LHCN-M2 (cell line): ENCODE measurements around the gene SHCBP1L. TPM values are rescaled to one million over a fixed set of nuclear protein-coding genes. Genes with fewer than 3 reads are reported as not detected.
"Not testable (repeated sequence)": the region's sequence is repeated elsewhere in the genome, so short reads cannot be mapped to it uniquely, and the experiment has no call there.

Experiments used
- DNase-seq: peaks from one replicate; pipeline ENCODE4 v3.0.0-alpha.2; 2012; ENCODE audit warnings: low read depth
- total RNA-seq: library from RNA; depleted of rRNA; stranded (reverse); fragments of >200 nt; gene quantifications from 2 replicates; pipeline ENCODE4 v1.2.3, GENCODE V29; 2014

Gene SHCBP1L
- total RNA-seq, 1 experiment from 2014 or later: not detected

- DNase-seq: no peak
Observed at GRCh38 chr1:182965096-182965495, 12.1 kb upstream of the SHCBP1L start.

DNA sequence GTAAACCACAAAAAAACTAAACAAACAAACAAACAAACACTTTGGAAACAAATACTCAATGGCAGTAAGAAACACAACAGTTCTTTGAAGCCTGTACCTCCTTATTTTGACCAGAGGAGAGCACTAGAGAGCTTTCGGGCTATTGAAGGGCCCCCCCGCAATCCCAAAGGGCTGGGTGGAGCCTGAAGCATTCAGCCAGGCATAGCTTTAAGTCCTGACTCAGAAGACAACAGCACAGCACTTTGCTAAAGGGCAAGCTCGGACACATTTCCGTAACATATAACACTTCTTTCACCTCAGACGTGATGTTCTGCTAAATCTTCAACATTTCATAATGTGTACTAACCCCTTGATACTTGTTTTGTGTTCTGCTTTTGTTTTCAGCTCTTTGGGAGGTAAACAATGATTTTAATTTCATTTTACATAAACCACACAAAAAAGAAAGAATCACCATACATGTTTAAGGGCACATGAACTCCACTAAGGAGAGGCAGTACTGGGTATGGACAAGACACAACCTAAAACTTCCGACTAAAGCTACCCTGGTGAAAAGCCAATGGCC lies 9.7 kb upstream of the SHCBP1L start:
- peak; percentile 90 for DNase-seq

DNA sequence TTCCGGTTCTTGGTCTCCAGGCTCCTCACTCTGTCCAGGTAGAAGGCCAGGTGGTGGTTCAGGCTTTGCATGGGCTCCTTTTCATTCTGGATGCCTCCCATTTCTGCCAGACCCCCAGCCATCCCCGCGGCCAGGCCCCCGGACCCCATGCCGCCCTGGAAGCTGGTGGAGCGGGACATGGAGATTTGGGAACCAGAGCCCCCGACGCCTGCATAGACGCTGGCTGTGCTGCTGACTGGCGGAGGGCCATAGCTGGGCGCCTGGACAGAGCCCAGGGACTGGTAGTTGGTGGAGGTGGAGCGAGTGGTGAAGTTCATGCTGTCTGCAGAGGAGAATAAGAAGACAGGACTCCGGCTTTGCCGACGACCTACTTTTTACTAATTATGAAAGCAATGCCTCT lies 7.1 kb upstream of the SHCBP1L start:
- DNase-seq: no peak

DNA sequence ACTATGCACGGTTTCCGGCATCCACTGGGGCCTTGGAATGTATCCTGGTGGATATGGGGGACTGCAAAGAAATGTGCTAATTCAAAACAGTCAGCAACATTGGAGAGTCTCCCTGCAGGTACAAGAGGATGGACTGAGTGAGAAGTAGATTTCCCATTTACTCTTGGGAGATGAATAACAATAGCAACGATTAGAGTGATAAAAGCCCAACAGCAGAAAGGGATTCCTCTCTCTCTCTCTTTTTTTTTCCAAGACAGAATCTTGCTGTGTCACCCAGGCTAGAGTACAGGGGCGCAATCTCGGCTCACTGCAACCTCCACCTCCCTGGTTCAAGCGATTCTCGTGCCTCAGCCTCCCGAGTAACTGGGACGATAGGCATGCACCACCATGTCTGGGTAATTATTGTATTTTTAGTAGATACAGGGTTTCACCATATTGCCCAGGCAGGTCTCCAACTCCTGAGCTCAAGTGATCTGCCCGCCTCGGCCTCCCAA lies 5.0 kb upstream of the SHCBP1L start:
- DNase-seq: no peak

- no peak for DNase-seq
Observed at GRCh38 chr1:182956708-182957365, 3.9 kb upstream of the SHCBP1L start.

DNA sequence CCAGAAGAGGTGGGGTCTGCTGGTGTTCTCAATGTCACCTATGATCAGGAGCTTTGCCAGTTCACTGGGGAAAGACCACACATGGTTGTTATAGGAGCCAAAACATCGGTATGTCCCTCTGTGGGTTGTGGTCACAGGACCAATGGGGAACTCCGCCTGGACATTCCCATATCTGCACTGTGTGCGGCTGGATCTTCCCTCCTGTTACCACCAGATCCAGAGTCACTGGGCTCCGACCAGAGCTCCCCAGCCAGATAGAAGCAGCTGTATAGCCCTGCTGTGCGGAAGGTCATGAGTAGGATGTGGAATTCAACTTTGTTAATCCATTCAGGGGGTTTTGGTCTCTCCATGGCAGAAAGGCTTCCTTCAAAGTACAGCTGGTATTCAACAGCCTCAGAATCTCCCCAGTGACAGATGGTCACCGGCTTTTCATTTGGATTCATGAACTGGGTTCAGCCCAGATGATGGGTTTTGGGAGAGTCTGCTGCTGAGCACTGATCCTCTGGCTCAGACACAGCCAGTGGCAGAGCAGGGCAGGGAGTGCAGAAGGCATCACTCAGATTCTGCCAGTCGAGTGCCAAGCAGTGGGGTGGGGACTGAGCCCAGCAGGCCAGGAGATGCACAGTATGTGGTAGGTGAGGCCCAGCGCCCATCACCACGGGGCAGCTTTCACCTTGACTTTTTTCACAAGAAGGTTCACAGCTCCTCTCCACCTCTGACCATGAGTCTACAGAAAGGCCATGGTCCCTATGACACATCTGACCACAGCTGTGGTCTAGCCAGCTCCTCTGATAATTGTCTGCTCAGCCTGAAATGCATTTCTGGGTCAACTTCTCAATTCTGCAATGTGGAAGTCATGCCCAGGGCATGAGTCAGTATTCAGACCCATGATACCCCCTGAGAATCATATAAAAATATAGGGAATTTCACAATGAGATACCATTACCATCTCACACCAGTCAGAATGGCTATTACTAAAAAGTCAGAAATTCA lies 2.9 kb upstream of the SHCBP1L start:
- DNase-seq: peak; percentile 99

- DNase-seq: no peak
Observed at GRCh38 chr1:182953826-182954225, 860 bp upstream of the SHCBP1L start.

DNA sequence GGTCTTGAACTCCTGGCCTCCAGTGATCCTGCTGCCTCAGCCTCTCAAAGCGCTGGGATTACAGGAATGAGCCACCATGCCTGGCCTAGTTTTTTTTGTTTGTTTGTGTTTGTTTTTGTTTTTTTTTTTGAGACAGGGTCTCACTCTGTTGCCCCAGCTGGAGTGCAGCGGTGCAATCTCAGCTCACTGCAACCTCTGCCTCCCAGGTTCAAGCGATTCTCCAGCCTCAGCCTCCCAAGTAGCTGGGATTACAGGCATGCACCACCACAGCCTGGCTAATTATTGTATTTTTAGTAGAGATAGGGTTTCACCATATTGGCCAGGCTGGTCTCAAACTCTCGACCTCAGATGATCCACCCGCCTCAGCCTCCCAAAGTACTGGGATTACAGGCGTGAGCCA lies 9.6 kb downstream of the SHCBP1L start:
- DNase-seq: not testable (repeated sequence)

GRCh38 chr1:182942145-182942544 lies 10.8 kb downstream of the SHCBP1L start:
- DNase-seq: not testable (repeated sequence)

GRCh38 chr1:182939413-182939812 lies 13.6 kb downstream of the SHCBP1L start:
- DNase-seq: no peak

DNA sequence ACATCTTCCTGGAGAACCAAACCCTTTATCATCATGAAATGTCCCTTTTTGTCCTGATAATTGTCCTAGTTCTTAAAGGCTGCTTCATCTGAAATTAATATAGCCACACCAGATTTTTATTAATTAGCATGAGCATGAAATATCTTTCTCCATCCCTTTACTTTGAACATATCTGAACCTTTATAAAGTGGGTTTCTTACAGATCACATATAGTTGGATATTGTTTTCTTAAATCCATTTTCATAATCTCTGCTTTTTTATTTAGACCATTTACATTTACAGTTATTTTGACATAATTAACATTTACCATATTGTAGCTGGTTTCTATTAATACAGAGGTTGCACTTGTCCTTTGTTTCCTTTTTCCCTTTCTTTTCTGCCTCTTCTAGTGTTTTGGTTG lies 17.2 kb downstream of the SHCBP1L start:
- DNase-seq: no peak

- DNase-seq: no peak
Observed at GRCh38 chr1:182930985-182931384, 22.0 kb downstream of the SHCBP1L start.

DNA sequence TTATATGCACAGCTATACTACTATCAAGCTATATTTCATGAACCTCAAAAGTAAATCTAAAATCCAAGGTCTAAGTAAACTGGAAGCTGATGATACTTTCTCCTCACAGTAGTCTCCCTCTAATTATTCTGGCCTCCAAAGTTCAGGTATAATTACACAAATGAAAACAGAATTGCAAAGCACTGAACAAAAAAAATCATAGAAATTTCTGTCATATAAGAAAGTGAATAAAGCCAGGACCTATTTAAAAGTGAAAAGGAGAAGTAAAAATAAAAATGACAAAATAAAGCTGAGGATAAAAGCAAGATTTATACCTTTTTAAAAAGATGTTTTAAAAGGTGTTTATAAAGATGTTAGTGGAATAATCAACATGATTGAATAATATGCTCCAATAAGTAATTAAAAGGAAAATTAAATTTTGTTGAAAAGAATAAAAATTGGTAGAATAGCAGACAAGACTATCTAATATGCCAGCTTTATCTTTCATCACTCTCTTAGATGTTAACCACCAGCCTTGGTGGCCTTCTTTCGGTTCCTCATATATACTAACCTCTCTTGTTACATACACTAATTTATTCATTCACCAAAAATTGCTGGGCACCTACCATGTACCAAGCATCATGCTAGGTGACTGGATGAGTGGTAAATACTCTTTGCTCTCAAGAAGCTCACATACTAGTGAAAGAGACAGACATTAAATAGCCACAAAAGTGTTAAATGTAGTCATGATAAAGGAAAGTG lies 25.1 kb downstream of the SHCBP1L start:
- no peak for DNase-seq

DNA sequence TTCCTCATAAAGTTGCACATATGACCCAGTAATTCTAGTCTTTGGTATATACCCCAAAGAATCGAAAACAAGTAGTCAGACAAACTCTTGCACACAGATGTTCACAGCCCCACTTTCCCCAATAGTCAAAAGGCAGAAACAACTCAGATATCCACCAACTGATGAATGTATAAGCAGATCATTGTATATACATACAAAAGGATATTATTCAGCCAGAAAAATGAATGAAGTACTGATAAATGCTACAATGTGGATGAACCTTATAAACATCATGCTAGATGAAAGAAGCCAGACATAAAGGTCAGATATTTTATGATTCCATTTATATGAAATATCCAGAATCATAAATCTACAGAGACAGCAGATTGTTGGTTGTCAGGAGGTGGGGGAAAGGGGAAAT lies 27.3 kb downstream of the SHCBP1L start:
- no peak for DNase-seq

- DNase-seq: peak; percentile 57
Observed at GRCh38 chr1:182917378-182917777, 35.6 kb downstream of the SHCBP1L start.

DNA sequence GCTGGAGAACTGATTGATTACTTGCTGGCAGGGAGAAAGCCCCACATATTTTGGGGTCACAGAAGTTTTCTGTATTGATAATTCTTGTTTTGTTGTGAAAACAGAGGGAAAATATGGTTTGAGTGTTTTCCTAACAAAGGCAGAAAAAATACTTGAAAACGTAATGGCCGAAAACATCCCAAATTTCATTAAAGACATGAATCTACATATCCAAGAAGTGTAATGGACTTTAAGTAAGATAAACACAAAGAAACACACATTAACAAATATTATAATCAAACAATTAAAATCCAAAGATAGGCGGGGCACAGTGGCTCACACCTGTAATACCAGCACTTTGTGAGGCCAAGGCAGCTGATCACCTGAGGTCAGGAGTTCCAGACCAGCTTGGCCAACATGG lies 39.6 kb downstream of the SHCBP1L start:
- no peak for DNase-seq

DNA sequence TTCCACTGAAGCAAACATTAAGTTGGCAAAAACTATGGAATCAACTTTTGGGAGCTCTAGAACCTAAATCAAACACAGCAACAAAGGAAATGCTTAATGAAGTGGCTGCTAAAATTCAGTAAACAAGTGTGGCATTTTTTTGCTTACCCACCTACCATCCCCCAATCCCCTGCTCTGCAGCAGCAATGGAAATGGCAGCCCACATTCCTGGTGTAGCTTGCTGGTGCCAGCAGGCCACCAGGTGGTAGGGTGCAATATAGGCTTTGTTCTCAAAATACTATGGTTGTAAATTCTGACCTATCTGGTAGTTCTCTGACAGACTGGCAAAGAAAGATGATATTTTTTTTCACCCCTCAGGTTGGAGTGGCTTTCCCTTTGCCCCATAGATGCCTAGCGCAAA lies 42.8 kb downstream of the SHCBP1L start:
- DNase-seq: no peak

DNA sequence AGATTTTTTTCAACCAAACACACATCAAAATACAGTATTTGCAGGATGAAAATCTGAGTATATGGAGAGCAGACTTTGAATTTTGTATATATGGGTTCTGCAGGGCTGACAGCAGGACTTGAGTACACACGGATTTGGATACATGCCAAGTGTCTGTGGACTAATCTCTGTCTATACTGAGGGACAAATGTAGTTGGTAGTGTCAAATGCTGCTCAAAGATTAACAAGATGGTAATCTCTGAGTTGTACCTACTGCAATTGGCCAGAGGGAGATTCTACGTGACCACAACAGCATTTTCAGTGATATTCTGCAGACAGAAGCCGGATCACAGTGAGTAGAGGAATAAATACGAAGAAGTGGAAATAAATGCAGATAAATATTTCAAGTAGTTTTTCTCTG lies 43.4 kb downstream of the SHCBP1L start:
- no peak for DNase-seq

GRCh38 chr1:182905321-182905720 lies 47.6 kb downstream of the SHCBP1L start:
- no peak for DNase-seq

DNA sequence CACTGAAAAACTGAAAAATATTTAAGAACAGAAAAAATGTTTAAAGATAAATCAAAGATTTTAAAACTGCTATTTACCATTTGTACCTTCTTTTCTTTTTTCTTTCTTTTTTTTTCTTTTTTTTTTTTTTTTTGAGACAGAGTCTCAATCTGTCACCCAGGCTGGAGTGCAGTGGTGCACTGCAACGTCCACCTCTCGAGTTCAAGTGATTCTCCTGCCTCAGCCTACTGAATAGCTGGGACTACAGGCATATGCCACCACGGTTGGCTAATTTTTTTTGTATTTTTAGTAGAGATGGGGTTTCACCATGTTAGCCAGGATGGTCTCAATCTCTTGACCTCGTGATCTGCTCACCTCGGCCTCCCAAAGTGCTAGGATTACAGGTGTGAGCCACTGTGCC lies 51.0 kb downstream of the SHCBP1L start:
- not testable (repeated sequence) for DNase-seq

- no peak for DNase-seq
Observed at GRCh38 chr1:182897696-182898095, 55.3 kb downstream of the SHCBP1L start.
